GM21367 (cell line): ENCODE measurements around the gene SCMH1.

Experiments
- ATAC-seq: cut with Tn5 transposase; IDR thresholded peaks from one replicate; pipeline ENCODE4 v1.9.1; 2021; ENCODE audit not compliant: unreplicated experiment

The SCMH1 gene

DNA sequence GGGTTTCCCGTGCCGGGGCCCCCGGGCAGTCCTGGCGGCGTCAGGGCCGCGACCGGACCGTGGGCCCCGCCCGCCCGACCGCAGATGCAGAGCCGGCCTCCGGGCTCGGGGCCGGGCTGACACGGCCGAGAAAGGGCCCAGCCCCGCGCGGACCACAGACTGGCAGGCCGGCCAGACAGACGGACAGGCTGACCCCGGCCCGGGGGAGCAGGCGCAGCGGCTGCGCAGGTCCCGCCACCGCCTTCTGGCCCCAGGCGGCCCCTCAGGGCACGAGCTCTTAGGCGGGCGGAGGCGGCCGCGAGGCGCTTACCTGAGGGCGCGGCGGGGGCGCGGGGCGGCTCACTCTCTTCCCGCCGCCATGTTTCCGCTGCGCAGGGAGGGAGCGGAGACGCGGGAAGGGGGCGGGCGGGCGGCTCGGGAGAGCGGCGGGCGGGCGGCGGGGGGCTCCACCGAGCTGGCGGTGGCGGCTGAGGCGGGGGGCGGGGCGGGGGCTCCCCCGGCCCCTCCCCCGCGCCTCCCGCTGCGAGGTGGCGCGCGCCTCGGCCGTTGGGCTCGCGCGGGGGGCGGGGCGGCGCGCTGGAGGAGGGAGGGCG lies at the start of gene SCMH1:
SCMH1 (minus strand) TSS at position 558 of the 593 bp plus-strand sequence. CDS start 56,173 bp downstream, outside the sequence.
- peak; percentile 27 for ATAC-seq

DNA sequence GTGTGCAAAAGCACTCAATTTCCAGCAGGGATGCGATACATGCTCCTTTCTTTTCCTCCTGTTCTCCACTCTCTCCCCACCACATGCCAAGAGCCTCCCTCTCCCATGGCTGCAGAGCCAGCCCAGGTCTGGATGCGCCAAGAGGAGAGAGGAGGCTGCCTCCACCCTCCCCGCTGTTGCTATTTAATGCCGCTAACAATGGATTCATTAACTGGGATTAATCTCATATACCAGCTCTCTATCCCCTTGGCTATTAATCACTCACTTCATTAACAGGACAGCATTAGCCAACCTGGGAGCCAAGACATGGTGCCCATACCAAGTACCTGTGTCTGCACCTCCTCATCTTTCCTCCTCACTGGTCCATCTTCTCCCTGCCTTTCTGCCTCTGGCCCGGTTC lies 49.1 kb upstream of the SCMH1 start:
- no peak for ATAC-seq

DNA sequence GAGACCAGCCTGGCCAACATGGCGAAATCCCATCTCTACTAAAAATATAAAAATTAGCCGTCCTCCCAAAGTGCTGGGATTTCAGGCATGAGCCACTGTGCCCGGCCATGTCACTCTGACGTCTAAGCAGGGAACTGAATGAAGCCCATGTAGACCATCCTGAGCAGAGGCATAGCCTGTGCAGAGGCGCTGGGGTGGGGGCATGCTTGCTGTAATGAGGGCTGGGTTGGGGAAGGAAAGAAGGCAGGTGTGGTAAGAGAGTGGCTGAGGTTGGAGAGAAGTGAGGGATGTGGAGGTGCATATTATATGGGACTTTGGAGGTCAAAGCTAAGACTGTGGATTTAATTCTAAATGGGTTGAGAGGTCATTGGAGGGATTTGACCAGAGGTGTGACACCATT lies 47.1 kb upstream of the SCMH1 start:
- ATAC-seq, result no peak

DNA sequence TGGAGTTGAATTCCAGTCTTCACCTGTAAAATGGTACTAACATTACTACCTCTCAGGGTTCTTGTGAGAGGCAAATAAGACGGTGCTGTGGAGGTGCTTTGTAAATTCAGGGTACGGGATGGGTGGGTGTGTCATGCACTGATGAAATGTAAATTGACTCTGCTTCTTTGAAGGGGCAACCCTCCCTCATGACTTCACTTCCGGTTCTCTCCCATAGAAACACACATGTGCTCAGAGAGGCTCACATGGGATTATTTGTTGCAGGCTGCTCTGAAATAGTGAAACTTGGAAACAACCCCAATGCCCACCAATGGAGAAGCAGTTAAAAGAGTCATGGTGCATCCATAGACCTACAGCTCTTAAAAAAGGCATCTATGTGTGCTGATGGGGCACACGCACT lies 44.9 kb upstream of the SCMH1 start:
- no peak for ATAC-seq

DNA sequence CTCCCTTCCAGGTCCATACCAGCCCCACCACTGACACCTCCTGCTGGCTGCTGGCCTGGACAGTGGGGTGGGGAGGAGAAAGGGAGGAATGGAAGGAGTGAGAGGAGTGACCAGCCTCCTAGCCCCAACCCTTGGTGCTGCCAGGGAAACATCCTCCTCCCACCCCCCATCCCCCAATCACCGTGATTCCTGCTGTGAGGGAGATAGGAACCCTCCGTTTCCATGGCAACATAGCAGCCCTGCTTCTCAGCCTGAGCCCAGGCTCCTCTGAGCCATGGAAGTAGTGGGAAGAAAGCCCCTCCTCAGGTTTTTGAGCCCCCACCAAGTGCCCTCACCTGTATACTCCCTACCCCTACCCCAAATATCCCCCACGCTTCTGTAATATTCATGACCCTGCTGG lies 44.4 kb upstream of the SCMH1 start:
- no peak for ATAC-seq

DNA sequence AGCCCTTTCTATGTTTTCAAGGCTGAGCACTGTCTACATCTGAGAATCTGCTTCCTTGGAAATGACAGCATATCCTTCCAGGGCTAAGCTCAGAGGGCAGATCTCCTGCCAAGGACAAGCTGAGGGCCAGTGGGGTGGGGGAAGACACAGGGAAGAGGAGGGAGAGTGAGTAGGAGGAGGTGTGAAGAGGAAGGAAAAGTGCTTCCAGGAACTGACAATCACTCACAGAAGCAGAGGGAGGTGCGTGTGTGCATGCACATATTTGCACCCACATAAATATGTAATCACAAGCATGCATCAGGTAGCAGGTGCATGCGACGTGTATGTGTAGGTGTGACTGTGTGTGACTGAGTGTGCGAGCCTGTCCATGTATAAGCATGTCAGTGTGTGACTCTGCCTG lies 43.7 kb upstream of the SCMH1 start:
- no peak for ATAC-seq

DNA sequence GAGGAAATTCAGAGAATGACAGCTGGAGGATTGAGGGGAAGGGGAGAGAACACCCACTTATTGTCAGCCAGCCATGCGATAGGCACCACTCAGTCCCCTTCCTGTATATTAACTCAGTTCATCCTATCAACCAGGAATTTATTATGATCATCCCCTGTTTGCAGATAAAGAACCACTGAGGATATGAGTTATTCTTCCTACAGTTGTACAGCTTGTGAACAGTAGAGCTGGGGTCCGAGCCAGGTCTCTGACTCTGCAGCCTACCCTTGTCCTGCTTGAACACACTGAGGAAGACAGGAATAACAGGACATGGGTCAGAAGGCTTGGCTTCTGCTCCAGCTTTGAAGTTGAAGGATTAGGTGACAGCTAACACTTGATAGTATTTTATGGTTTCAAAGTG lies 42.0 kb upstream of the SCMH1 start:
- no peak for ATAC-seq

DNA sequence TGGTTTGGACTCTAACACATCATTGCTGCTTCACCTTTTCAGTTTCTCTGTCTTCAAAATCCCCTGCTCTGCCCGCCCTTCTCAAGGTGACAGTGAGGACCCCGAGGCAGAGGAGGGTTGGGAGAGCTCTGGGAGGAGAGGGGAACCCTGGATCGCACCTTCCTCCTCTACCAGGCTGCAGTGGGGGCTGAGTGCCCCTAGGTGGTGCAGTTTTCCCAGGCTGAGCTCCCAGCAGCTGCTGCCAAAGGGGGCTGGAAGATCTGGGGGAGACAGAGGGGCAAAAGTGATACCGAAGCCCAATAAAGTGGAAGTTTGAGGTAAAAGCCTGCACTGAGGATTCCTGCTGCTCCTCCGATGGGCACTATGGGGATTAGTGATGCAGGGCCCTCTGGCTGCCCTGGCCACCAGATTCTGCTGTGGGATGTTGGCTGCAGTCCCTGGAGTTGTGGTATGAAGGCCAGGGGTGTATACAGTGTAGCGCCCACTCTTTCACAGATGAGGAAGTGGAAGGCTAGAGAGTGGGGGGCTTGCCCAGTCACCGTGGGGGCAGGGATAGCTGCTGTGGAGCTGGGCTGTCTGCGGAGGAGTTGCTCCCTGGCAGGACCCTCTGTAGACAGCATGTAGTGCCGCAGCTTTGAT lies 40.7 kb upstream of the SCMH1 start:
- no peak for ATAC-seq

DNA sequence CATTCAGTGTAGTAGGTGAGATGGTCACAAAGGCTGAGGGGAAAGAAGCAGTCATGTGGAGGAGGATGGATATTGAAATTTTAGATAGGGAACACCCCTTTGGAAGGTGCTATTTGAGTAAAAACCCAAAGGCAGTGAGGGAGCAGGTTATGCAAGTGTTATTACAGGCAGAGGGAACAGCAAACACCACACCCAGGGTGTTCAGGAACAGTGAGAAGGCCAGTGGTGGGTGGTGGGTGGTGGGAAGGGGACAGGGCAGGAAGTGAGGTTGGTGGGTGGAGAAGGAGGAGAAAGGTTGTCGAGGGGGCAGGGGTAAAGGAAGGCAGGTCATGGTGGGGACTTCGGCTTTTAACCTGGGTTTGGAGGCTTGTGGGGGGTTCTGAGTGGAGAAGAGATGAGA lies 39.2 kb upstream of the SCMH1 start:
- no peak for ATAC-seq

DNA sequence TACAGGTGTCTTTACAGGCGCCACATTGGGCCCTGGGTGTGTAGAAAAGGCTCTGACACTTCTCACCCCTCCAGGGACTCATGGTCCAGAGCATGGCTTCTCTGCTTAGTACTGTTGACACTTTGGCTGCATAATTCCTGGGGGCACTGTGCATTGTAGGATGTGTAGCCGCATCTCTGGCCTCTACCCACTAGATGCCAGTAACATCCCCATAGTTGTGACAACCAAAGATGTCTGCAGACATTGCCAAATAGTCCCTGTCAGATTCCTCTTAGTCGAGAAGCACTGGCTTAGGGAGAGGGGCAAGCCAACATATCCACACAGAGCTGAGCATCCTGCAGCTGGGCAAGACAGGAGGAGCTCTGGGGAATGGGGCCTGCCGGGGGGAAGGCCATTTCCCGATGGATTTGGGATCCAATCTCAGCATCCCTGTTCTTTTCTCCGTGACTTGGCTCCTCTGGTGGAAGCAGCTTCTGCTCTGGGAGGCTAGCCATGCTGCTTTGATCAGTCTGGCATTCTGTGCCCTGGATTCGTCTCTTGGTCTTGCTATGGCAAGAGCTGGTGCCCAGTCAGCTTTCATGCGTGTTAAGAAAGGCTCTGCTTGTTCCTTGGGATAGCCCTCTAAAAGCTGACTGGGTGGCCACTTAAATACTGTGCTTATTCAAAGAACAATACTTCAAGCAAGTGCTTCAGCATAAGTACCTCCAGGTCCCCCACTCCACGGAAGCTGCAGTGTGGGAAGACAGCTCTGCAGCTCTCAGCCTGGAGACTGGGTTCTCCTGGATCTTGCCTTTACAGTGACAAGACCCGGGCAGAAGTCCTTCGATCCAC lies 38.3 kb upstream of the SCMH1 start:
- no peak for ATAC-seq

DNA sequence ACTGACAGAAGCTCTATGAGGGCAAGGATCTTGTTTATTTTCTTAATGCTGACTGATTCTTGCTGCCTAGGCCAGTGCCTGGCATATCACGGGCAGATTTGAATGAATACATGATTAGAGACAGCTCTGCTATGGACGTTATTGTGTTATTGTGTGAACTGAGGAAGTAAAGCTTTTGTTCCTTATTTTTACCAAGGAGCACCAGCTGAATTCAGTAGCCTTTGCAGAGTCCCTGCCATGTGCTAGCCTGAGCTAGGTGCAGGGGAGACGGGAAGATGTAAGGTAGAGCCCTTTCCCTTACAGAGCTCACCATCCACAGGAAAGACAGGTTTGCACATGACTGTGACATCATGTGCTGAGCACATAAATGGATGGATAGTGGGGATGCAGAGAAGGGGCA lies 36.0 kb upstream of the SCMH1 start:
- ATAC-seq, result no peak

DNA sequence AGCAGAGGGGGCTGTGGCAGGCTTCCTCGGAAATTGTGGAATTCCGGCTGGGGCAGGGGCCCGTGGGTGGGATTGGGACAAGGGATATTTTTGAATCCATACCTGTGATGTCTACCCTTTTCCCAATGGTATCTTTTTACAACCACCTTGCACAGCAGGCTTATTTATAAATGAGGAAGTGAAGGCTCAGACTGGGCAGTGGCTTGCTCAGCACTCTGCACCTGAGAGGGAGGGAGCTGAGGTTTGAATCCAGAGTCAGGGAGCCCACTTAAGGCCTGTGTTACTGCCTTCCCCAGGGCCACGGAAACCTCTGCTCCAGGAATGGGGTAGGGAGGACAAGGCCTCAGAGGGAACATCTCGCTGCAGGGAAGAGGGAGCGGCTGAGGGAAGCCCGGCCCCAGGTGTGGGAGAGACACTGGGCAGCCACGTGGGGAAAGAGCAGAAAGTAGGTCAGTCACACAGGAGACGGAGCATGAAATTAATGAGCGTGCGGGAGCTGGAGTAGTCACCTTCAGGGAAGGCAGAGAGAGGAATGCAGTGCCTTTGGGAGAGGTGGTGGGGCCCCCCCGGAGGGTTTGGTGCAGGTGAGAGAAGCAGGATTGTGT lies 35.4 kb upstream of the SCMH1 start:
- no peak for ATAC-seq

DNA sequence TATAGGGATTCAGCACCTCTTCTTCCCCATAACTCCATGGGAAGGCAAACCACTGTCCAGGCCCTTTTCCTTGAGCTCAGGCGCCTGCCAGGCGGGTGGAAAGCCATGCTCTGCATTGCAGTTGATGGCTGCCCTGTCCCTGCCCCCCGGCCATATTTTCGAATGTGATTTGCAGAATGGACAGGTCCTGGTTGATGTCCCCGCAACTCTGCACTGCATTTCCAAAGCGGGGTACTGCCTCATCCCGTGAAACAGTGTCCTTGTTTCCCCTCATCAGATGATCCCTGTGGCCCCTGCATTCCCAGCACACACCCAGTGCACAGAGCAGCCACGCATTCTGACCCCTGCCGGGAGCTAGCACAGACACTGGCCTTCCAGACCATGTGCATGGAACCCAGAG lies 33.7 kb upstream of the SCMH1 start:
- ATAC-seq, result no peak

DNA sequence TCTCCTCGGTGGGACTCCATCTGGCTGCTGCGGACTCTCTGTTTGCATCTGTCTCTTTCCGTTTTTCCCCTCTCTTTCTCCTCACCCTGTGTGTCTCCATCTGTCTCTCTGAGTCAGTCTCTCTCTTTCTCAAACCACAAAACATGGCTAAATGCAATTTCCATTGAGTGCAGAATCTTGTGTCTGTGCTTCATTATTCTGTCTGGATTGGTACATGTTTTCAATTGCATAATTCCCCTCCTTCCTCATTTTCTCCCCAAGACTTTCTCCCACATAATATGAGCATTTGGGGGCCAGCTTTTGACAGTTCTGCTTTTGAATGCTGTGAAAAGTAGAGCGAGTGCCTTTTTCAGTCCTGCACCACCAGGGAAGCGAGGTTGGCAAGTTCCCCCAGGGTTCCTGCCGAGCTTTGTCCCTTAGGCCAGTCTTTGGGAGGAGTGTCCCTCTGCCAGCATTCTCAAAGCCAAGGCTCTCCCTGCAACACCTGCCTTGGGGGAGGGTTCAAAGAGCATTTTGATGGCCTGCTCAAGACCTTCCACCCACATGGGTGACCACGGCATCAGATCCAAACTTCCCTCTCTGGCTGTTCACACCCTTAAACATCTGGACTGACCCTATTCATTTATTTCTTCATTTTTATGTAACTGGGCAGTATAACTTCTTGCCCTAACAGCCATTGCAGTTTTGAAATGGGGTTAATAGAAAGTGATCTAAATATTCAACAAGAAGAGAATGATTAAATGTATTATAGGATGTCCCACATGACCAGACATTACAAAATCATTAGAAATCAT lies 32.8 kb upstream of the SCMH1 start:
- ATAC-seq, result no peak

DNA sequence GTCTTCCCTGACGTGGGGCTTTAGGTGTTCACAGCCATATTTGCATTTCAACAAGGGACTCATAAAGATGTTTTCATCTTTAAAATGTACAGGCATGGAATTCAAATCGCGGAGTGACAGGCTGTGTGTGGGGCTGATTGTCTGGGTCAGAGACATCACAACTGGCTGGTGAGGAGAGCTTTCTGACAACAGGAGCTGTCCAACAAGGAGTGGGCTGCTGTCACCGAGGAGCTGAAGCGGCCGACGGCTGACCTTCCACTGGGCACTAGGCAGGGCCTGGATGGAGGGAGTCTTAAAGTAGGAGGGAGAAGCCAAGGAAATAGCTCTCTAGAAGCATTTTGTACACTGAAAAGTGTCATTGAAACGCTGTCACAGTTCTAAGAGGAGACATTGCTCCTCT lies 30.5 kb upstream of the SCMH1 start:
- no peak for ATAC-seq

DNA sequence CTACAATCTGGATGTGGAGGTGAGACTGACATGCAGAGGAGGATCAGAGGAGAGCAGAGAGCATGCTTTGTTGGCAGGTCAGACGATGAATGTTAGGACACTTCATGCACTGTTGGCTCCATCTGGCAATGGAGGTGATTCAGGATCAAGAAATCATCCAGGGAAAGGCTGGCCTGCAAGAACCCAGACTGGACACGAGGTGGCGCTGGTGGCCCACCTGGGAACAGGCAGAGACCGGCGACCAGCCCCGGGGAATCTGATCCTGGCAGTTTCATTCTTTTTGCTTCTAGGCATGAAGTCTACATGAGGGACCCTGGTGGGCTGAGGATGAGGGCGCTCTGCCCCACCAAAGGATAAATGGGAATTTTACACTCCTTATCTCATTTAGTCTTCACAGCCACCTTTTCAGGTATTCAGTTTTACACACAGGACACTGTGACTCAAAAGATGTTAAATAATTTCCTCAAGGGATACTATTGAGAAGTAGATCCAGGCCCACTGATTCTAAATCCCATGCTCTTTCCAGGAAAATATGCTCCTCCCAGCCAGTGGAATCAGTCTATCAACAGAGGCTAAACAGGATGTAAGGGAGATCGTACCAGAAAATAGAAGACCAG lies 26.2 kb upstream of the SCMH1 start:
- ATAC-seq, result no peak

DNA sequence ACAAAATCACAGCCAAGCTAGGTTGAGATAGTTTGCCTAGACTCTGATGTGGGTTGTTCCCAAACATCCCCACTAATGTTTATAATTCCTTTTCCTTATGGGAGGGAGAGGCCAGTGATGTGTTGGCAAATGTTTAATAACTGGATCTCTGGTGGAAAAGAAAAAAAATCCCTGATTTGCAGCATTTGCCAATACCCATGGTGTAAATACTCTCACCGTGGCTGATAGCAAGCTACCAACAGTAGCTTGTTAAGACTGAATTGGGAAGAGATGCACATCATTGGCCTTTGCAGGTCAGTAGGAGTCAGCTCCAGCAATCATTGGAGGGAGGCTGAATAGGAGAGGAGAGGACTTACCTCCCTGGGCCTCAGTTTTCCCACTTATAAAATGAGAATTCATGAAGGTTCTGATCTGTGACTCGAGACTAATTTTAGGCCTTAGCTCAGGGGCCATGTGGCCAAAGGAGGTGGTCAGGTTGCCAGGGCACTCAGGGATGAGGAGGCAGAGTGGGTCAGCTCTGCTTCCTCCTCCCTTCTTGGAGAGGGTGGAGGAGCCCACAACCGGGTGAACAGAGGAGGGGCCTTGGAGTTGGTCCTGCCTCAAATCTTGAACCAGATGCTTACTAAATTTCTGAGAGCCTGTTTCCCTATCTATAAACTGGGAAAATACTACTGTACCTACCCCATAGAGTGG lies 20.0 kb upstream of the SCMH1 start:
- no peak for ATAC-seq

DNA sequence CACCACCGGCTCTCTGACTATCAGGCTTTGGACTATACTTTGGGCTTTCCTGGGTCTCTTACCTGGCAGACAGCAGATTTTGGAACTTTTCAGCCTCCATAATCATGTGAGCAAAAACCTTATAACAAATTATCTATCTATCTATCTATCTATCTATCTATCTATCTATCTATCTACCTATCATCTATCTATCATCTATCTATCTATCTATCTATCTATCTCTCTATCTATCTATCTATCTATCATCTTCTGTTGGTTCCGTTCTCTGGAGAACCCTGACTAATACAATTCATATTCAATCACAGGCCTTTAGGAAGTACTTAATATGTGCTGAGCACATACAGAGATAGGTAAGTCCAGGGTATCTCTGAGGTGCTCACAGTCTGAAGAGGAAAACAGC lies 18.7 kb upstream of the SCMH1 start:
- ATAC-seq, result no peak

DNA sequence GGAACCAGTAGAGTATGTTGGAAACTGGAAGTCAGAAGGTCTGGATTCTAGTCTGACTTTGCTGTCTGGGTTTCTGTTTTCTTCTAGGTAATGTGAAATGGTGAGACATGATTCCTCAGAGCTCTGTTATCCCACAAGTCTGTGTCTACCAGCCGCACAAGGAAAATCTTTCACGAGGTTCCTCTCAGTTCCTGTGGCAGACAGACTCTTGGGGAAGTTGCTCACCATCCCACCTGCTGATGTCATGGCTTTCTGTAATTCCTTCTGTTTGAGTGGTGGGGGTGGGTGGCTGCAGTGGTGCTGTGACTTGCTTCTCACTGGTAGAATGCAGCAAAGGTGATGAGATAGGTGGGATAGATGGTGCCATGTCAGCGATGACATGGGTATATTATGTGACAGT lies 17.1 kb upstream of the SCMH1 start:
- ATAC-seq, result no peak

DNA sequence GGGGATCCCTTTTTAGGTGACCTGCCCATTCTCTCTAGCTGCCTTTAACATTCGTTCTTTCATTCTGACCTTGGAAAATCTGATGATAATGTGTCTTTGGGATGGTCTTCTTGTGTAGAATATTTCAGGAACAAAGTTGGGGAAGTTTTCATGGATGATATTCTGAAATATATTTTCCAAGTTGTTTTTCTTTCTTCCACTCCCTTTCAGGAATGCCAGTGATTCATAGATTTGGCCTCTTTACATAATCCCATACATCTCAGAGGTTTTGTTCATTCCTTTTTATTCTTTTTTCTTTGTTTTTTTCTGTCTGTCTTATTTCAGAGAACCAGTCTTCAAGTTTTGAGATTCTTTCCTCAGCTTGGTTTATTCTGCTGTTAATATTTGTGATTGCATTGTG lies 13.9 kb upstream of the SCMH1 start:
- no peak for ATAC-seq
